ENCODE results near the gene ACRBP.

Gene ACRBP

DNA sequence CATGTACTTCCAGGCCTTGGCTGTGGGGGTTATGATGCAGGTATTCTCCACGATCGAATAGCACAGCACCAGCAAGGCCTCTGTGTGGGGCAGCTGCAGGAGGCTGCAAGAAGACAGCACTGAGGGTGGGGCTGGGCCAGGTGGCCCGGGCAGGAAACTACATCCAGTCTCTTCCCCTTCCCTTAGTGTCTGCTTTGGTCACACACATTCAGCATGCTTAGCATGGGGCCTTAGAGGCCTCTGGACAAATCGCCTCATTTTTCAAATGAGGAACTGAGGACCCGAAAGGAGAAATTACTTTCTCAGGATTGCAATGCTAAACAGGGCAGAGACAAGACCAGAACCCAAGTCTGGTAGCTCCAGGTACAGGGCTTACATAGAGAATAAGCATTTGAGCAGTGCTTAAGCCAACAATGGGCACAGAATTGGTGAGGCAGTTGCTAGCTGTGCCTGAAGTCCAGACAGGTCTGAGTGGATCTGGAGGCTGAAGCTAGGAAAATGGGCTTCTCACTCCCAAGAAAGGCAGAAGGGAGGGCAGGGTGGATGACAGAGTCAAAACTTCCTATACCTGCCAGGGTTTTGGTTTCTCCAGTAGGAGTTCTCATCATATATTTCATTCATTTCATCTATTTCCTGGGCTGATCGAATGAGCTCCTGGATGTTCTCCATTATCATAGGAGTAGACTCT lies 3.5 kb downstream of the ACRBP start:
- no peak for DNase-seq (ENCODE audit: low spot score)
- TF ChIP-seq, protein P1, sequence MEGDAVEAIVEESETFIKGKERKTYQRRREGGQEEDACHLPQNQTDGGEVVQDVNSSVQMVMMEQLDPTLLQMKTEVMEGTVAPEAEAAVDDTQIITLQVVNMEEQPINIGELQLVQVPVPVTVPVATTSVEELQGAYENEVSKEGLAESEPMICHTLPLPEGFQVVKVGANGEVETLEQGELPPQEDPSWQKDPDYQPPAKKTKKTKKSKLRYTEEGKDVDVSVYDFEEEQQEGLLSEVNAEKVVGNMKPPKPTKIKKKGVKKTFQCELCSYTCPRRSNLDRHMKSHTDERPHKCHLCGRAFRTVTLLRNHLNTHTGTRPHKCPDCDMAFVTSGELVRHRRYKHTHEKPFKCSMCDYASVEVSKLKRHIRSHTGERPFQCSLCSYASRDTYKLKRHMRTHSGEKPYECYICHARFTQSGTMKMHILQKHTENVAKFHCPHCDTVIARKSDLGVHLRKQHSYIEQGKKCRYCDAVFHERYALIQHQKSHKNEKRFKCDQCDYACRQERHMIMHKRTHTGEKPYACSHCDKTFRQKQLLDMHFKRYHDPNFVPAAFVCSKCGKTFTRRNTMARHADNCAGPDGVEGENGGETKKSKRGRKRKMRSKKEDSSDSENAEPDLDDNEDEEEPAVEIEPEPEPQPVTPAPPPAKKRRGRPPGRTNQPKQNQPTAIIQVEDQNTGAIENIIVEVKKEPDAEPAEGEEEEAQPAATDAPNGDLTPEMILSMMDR (IDR thresholded peaks at IDR 0.05; ENCODE audit: extremely low read depth, insufficient read depth, missing control alignments): no peak
- in situ Hi-C loops (cut with MboI; ENCODE audit: low pct_unique_long_range_greater_than_20kb, low sequenced_read_pairs, unreplicated experiment): no loop called here

GRCh38 chr12:6641131-6641530 lies 6.1 kb downstream of the ACRBP start:
- in situ Hi-C loops (cut with MboI; ENCODE audit: low pct_unique_long_range_greater_than_20kb, low sequenced_read_pairs, unreplicated experiment): no loop called here
- TF ChIP-seq, protein P1 (IDR thresholded peaks at IDR 0.05; ENCODE audit: extremely low read depth, insufficient read depth, missing control alignments): no peak
- no peak for DNase-seq (ENCODE audit: low spot score)

DNA sequence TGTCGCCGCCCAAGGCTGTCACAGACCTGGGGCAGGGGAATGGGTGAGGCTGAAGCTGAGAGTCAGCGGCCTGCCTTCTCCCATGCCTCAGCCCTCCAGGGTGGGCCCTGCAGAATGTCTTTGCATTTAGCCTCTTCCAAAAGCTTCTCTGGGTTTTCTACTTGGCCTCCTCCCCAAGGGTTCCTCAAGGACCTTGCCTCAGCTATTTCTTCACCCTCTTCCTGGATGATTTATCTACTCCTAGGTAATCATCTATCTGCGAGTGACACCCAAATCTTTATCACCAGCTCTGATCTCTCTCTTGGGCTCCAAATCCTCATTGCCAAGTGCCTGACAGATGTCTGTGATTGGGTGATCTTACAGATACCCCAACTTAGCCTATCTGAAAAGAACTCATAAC lies 6.7 kb downstream of the ACRBP start:
- TF ChIP-seq, protein P1 (IDR thresholded peaks at IDR 0.05; ENCODE audit: extremely low read depth, insufficient read depth, missing control alignments): no peak
- in situ Hi-C loops (cut with MboI; ENCODE audit: low pct_unique_long_range_greater_than_20kb, low sequenced_read_pairs, unreplicated experiment): no loop called here
- DNase-seq (ENCODE audit: low spot score): no peak

DNA sequence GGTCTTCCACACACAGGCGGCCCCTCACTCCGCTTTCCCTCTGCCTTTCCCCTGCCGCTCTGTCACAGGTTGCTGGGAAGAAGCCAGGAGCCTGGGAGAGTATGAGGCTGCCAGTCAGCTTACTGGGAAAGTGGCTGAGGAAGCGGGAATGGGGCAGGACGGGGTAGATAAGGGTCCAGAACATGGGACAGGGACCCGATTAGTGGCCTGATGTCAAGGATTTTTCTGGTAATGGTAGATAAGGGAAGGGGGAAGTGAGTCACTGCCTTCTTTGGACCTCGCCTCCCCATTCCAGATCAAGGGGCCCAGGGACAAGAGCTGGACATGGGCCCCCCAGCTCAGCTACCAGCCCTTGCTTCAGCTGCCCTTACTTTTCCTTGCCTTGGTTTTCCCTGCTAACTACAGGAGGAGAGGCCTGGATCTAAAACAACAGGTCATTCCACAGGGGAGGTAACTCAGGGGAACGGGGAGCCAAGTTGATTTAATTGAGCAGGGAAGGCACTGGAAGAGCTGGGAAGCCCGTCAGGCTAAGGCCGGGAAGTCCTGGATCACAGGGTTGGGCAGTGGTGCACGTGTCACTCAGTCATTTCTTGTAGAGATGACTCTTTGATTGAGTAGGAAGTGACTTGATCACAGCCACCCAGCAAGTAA lies 8.0 kb downstream of the ACRBP start:
- TF ChIP-seq, protein P1 (IDR thresholded peaks at IDR 0.05; ENCODE audit: extremely low read depth, insufficient read depth, missing control alignments): no peak
- no peak for DNase-seq (ENCODE audit: low spot score)
- in situ Hi-C loops (cut with MboI; ENCODE audit: low pct_unique_long_range_greater_than_20kb, low sequenced_read_pairs, unreplicated experiment): no loop called here

DNA sequence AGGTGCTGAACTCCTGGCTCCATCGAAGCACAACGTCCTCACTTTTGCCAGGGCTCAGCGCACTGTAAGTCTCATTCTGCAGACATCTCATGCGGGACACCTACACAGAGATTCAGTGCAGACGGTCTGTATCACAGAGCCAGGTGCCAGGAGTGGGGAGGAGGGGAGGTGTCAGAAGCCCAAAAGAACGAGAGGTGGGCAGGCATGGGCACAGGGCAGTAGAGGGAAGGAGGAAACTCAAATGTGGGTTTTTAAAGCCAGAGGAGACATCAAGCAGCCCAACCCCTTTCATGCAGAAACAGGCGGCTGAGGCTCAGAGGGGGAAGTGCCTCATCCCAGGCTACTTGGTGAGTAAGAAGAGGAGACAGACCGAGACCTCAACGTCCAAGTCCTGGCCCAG lies 8.9 kb downstream of the ACRBP start:
- TF ChIP-seq, protein P1 (IDR thresholded peaks at IDR 0.05; ENCODE audit: extremely low read depth, insufficient read depth, missing control alignments): no peak
- DNase-seq (ENCODE audit: low spot score): no peak
- in situ Hi-C loops (cut with MboI; ENCODE audit: low pct_unique_long_range_greater_than_20kb, low sequenced_read_pairs, unreplicated experiment): no loop called here

DNA sequence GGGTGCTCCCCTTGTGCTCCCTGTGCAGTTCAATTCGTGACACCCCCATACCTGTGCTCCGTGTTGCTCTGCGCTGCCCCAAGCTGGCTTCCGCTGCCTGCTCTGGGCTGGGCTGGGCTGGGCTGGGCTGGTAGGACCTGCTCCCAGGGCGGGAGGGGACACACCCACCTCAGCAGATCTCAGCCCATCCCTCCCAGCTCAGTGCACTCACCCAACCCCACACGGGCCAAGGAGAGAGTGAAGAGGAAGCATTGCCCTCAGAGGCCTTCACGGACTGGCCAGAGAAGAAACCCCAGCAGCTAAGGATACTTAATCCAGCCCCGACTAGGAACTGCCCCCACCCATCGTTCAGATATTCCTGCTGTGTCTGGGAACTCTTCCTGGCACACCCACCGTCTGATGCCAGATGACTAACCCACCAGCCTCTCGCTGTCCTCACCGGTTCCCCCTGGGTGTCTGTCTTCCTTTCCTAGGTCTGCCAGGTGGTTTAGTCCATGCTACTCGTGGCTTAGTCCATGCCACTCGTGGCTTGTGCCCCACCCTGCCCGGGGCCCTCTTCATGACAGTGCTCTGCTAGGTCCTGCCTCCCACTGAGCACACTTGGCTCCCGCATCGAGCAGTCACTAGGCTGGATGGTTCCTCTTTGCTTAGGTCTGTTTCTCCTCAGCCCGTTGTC lies 11.2 kb downstream of the ACRBP start, which contains the start of gene LPAR5:
Gene LPAR5, minus strand, starts transcription at position 104 of the 676 bp plus-strand sequence. CDS start 14,711 bp downstream, outside the sequence.
- in situ Hi-C loops (cut with MboI; ENCODE audit: low pct_unique_long_range_greater_than_20kb, low sequenced_read_pairs, unreplicated experiment): no loop called here
- TF ChIP-seq, protein P1 (IDR thresholded peaks at IDR 0.05; ENCODE audit: extremely low read depth, insufficient read depth, missing control alignments): no peak
- DNase-seq (ENCODE audit: low spot score): peak; percentile 48
